HG02623 (cell line): ENCODE data around the gene LCN2.

Experiments used
- ATAC-seq: cut with Tn5 transposase; IDR thresholded peaks from one replicate; pipeline ENCODE4 v1.9.1; 2021; ENCODE audit warnings: moderate library complexity; ENCODE audit not compliant: unreplicated experiment

The LCN2 gene

GRCh38 chr9:128114326-128115186, 34.7 kb upstream of the LCN2 start:
- no peak for ATAC-seq

GRCh38 chr9:128115187-128116103, 33.8 kb upstream of the LCN2 start:
- no peak for ATAC-seq

GRCh38 chr9:128116104-128117083, 32.9 kb upstream of the LCN2 start:
- ATAC-seq = no peak

- no peak for ATAC-seq
These were observed 31.4 kb upstream of the LCN2 start for GRCh38 chr9:128117613-128118471.

GRCh38 chr9:128118472-128118857, 30.8 kb upstream of the LCN2 start:
- no peak for ATAC-seq

- no peak for ATAC-seq
These were observed 30.1 kb upstream of the LCN2 start for GRCh38 chr9:128118971-128119665.

- no peak for ATAC-seq
These were observed 29.1 kb upstream of the LCN2 start for GRCh38 chr9:128120061-128120740.

- no peak for ATAC-seq
These were observed 28.4 kb upstream of the LCN2 start for GRCh38 chr9:128120741-128121465.

- no peak for ATAC-seq
These were observed 27.8 kb upstream of the LCN2 start for GRCh38 chr9:128121466-128121810.

- no peak for ATAC-seq
These were observed 27.1 kb upstream of the LCN2 start for GRCh38 chr9:128121924-128122808.

GRCh38 chr9:128122809-128123175, 26.5 kb upstream of the LCN2 start:
- no peak for ATAC-seq

- ATAC-seq = no peak
These were observed 25.7 kb upstream of the LCN2 start for GRCh38 chr9:128123451-128124080.

GRCh38 chr9:128124451-128124850, 24.8 kb upstream of the LCN2 start:
- ATAC-seq = no peak

GRCh38 chr9:128124873-128125579, 24.2 kb upstream of the LCN2 start:
- no peak for ATAC-seq

- ATAC-seq = no peak
These were observed 23.5 kb upstream of the LCN2 start for GRCh38 chr9:128125580-128126354.
